GM18868 (cell line): ENCODE measurements around the gene CWF19L1.

Experiments
- ATAC-seq: cut with Tn5 transposase; IDR thresholded peaks from one replicate; pipeline ENCODE4 v1.9.1; 2021; ENCODE audit warnings: mild to moderate bottlenecking, moderate library complexity; ENCODE audit not compliant: unreplicated experiment

Gene CWF19L1

GRCh38 chr10:100254191-100254590 is 13.2 kb downstream of the CWF19L1 start:
- ATAC-seq: no peak

- ATAC-seq: no peak
These were observed 14.4 kb downstream of the CWF19L1 start for GRCh38 chr10:100253041-100253440.

GRCh38 chr10:100248820-100249219 is 18.6 kb downstream of the CWF19L1 start:
- no peak for ATAC-seq

- no peak for ATAC-seq
These were observed 21.8 kb downstream of the CWF19L1 start for GRCh38 chr10:100245484-100246220.

- no peak for ATAC-seq
These were observed 27.6 kb downstream of the CWF19L1 start for GRCh38 chr10:100239851-100240250.

GRCh38 chr10:100238429-100238828 is 29.0 kb downstream of the CWF19L1 start:
- ATAC-seq: no peak

GRCh38 chr10:100232101-100232500 is 35.3 kb downstream of the CWF19L1 start:
- no peak for ATAC-seq

GRCh38 chr10:100229819-100230422 is 37.5 kb downstream of the CWF19L1 start:
- no peak for ATAC-seq

- no peak for ATAC-seq
These were observed 43.6 kb downstream of the CWF19L1 start for GRCh38 chr10:100223879-100224278.

- ATAC-seq: no peak
These were observed 44.9 kb downstream of the CWF19L1 start for GRCh38 chr10:100222529-100222928.

GRCh38 chr10:100216006-100216405 is 51.4 kb downstream of the CWF19L1 start:
- ATAC-seq: no peak

- no peak for ATAC-seq
These were observed 58.1 kb downstream of the CWF19L1 start for GRCh38 chr10:100209303-100209702.

GRCh38 chr10:100208276-100208675 is 59.2 kb downstream of the CWF19L1 start:
- ATAC-seq: no peak

GRCh38 chr10:100204370-100204769 is 63.1 kb downstream of the CWF19L1 start:
- no peak for ATAC-seq

GRCh38 chr10:100201549-100201948 is 65.9 kb downstream of the CWF19L1 start:
- ATAC-seq: no peak

- ATAC-seq: no peak
These were observed 72.7 kb downstream of the CWF19L1 start for GRCh38 chr10:100194711-100195110.

GRCh38 chr10:100192350-100192749 is 75.1 kb downstream of the CWF19L1 start:
- no peak for ATAC-seq

- peak; percentile 50 for ATAC-seq
These were observed 80.9 kb downstream of the CWF19L1 start for GRCh38 chr10:100186253-100187212.

GRCh38 chr10:100185364-100186252 is 81.8 kb downstream of the CWF19L1 start, which contains the start of gene ERLIN1:
ERLIN1 (minus strand) TSS chr10:100186029; CDS start chr10:100185626, 403 bp downstream.
- ATAC-seq: peak; percentile 83

- ATAC-seq: no peak
These were observed 82.6 kb downstream of the CWF19L1 start for GRCh38 chr10:100184840-100185239.
